Mammary epithelial cell (primary cell): ENCODE measurements around the gene IRX4.

Experiments used
- EZH2 ChIP-seq: IDR thresholded peaks from 2 replicates; pipeline ENCODE4 v1.6.1; 2012; ENCODE audit warnings: low read length, inconsistent platforms, borderline replicate concordance
- TF ChIP-seq, protein P1 (sequence below), 2 donors: IDR thresholded peaks in 1 of 2; conservative IDR thresholded peaks in 1 of 2; 2 replicates each; pipeline ENCODE4 v1.5.1; 2011 to 2012; ENCODE audit warnings: inconsistent platforms in 2 of 2, low read length in 2 of 2, mild to moderate bottlenecking in 2 of 2, control low read depth in 1 of 2, low read depth in 1 of 2; ENCODE audit not compliant: insufficient read depth in 1 of 2; ENCODE audit errors: extremely low read depth in 1 of 2

DNA sequence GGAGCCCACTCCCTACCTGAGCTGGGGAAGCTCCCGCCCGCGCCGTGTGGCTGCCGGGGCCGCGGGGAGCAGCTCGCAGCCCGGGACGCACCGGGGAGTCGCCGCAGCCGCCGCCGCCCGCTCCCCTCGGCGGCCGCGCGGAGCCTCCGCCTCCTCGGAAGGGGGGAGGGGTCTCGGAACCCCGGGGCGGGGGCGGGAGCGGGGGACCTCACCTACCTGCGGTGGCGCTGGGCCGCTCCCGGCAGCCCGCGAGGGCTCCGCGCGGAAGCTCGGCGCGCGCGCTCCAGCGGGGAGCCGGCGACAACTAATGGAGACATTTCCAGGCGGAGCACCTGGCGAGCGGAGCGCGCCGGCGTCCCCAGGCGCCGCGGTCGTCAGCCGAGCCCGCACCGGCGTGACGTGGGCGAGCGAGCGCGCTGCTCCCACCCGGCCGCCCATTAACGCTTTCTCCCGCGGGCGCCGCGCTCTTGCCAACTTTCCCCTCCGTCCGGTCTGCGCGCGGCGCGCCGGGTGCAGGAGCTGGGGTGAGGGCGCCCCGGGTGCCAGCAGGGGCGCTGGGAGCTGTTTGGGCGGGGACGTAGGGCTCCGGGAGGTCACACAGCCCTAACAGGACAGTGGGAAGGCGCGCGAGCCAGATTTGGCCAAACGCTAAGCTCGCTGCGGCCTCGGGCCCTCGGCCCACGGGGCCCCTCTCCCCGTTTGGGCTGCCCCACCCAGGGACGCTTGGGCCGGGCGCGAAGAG lies 4.3 kb upstream of the IRX4 start:
- TF ChIP-seq, protein P1, sequence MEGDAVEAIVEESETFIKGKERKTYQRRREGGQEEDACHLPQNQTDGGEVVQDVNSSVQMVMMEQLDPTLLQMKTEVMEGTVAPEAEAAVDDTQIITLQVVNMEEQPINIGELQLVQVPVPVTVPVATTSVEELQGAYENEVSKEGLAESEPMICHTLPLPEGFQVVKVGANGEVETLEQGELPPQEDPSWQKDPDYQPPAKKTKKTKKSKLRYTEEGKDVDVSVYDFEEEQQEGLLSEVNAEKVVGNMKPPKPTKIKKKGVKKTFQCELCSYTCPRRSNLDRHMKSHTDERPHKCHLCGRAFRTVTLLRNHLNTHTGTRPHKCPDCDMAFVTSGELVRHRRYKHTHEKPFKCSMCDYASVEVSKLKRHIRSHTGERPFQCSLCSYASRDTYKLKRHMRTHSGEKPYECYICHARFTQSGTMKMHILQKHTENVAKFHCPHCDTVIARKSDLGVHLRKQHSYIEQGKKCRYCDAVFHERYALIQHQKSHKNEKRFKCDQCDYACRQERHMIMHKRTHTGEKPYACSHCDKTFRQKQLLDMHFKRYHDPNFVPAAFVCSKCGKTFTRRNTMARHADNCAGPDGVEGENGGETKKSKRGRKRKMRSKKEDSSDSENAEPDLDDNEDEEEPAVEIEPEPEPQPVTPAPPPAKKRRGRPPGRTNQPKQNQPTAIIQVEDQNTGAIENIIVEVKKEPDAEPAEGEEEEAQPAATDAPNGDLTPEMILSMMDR (conservative IDR thresholded peaks at IDR 0.05 in 1 of 2, IDR thresholded peaks at IDR 0.05 in 1 of 2; ENCODE audit: extremely low read depth in 1 of 2, insufficient read depth in 1 of 2, low read depth in 1 of 2, low read length in 2 of 2): peak; percentile 5 to 28
- TF ChIP-seq EZH2: no peak
